ENCODE measurements around the gene R3HDM4.

- no peak for TF ChIP-seq CTCF (IDR thresholded peaks at IDR 0.05; ENCODE audit: insufficient read depth, low read depth, low read length)
- no peak for TF ChIP-seq EZH2 (IDR thresholded peaks at IDR 0.05; ENCODE audit: insufficient read depth, low read length)
Measured at GRCh38 chr19:939439-939838, 26.4 kb upstream of the R3HDM4 start.
